ENCODE results near the gene SENP2. TPM values are rescaled to one million over a fixed set of nuclear protein-coding genes. Genes with fewer than 3 reads are reported as not detected.

The SENP2 gene
- polyA plus RNA-seq, 4 donors, result 10.7 to 39.5 (median 12.1) TPM

DNA sequence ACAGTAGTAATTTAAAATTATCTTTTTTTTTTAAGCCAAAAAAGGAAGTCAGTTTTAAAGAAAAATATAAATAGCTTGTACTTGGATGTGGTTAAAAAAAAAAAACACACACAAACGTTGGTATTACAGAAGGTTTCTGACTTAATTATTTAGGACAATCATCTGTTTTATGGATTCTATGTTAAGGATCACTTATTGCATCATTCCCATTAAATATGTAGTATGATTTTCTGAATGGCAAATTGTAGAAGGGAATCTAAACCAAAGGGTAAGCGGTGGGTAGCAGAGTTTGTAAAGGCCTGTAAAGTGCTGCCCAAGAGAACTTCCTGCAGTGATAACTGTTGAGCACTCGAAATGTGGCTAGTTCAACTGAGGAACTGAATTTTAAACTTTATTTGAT is 8.0 kb downstream of the SENP2 start:
- peaks cover 0 to 44% (median 5%) of the 10 kb centered on the region in 3 donors for H3K36me3 ChIP-seq (ENCODE audit: control insufficient read depth in 3 of 3, insufficient read depth in 2 of 3, low read depth in 1 of 3, low read length in 3 of 3)
- WGBS, 3 donors, result 64 to 73% (median 69%) methylated on average over 3 of the region's 3 CpGs
- no peak overlapping the region for H3K27ac ChIP-seq (ENCODE audit: low read depth in 1 of 3, low read length in 2 of 3)

DNA sequence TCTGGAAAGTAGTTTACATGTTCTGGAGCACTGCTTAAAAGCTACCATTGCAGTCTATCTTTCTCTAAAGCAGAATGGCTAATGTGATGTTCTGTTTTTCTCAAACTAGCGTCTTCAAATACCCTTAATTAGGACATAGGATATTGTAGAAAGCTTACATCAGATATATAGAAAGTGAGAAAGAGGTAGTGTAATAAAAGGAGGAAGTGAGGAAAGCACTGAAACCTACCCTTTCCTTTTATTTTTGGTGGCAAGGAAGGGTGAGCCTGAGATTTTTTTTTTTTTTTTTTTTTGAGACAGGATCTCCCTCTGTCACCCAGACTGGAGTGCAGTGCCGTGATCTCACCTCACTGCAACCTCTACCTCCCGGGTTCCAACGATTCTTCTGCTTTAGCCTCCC is 9.4 kb downstream of the SENP2 start:
- Histone ChIP-seq H3K36me3 (ENCODE audit: control insufficient read depth in 3 of 3, insufficient read depth in 2 of 3, low read depth in 1 of 3, low read length in 3 of 3) (peaks cover 0 to 36% (median 5%) of the 10 kb centered on the region in 3 donors), H3K4me1 (ENCODE audit: control insufficient read depth in 3 of 3, insufficient read depth in 2 of 3, low read depth in 1 of 3, low read length in 2 of 3) (no peaks in the 10 kb centered on the region), H3K27ac (ENCODE audit: low read depth in 1 of 3, low read length in 2 of 3) (no peak overlapping the region), H3K4me3 (ENCODE audit: low read depth in 1 of 3, low read length in 3 of 3) (no peak overlapping the region), H3K9me3 (ENCODE audit: control insufficient read depth in 2 of 2, insufficient read depth in 1 of 2, low read depth in 1 of 2, low read length in 1 of 2) (no peaks in the 10 kb centered on the region), H3K27me3 (ENCODE audit: control insufficient read depth in 3 of 3, insufficient read depth in 3 of 3, low read length in 3 of 3) (no peaks in the 10 kb centered on the region)
- FAIRE-seq, result no peak
- WGBS, 3 donors, result 83 to 92% (median 84%) methylated on average over 3 to 4 of the region's 4 CpGs
- no peak for DNase-seq

More for the DNA sequence above, 8.0 kb downstream of the SENP2 start:
- FAIRE-seq, result no peak
- no peaks in the 10 kb centered on the region for H3K4me1 ChIP-seq (ENCODE audit: control insufficient read depth in 3 of 3, insufficient read depth in 2 of 3, low read depth in 1 of 3, low read length in 2 of 3)
- no peak overlapping the region for H3K4me3 ChIP-seq (ENCODE audit: low read depth in 1 of 3, low read length in 3 of 3)
- no peaks in the 10 kb centered on the region for H3K27me3 ChIP-seq (ENCODE audit: control insufficient read depth in 3 of 3, insufficient read depth in 3 of 3, low read length in 3 of 3)
- H3K9me3 ChIP-seq (ENCODE audit: control insufficient read depth in 2 of 2, insufficient read depth in 1 of 2, low read depth in 1 of 2, low read length in 1 of 2), result no peaks in the 10 kb centered on the region
- no peak for DNase-seq

DNA sequence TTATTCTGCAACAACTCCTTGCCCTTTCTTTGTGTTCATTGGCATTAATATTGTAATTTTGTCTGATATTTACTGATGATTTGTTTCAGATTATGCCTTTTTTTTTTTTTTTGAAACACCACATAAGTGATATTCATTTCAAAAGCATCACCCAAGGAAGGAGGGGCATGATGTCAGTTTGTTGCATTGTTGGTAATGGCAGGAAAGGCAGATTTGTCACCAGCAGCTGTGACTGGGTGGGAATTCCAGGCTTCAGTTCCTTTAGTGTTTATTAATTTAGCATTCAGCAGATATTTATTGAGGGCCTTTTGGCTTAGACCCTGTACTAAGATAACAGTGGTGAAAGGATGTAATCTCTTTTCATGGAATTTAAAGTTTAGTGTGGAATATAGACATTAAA is 19.5 kb downstream of the SENP2 start:
- Histone ChIP-seq H3K4me1 (ENCODE audit: control insufficient read depth in 3 of 3, insufficient read depth in 2 of 3, low read depth in 1 of 3, low read length in 2 of 3) (no peaks in the 10 kb centered on the region), H3K9me3 (ENCODE audit: control insufficient read depth in 2 of 2, insufficient read depth in 1 of 2, low read depth in 1 of 2, low read length in 1 of 2) (no peaks in the 10 kb centered on the region), H3K27ac (ENCODE audit: low read depth in 1 of 3, low read length in 2 of 3) (no peak overlapping the region), H3K27me3 (ENCODE audit: control insufficient read depth in 3 of 3, insufficient read depth in 3 of 3, low read length in 3 of 3) (no peaks in the 10 kb centered on the region), H3K36me3 (ENCODE audit: control insufficient read depth in 3 of 3, insufficient read depth in 2 of 3, low read depth in 1 of 3, low read length in 3 of 3) (peaks cover 11 to 42% (median 23%) of the 10 kb centered on the region in 3 donors), H3K4me3 (ENCODE audit: low read depth in 1 of 3, low read length in 3 of 3) (no peak overlapping the region)
- FAIRE-seq, result no peak
- DNase-seq, result no peak

DNA sequence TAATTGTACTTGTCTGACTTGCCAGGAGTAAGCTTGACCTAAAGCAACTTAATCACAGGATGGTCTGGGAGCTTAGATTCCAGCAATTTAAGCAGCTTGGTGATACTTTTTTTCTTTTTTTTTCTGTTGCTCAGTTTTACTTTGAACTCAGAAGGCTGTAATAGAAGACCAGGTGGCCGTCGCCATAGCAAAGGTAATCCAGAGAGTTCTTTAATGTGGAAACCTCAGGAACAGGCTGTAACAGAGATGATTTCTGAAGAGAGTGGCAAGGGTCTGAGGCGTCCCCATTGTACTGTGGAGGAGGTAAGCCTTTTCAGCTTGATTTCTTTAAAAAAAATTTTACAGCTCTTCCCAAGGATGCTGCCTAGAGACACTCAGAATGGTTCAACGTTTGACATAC is 20.1 kb downstream of the SENP2 start:
- DNase-seq (no peak), FAIRE-seq (no peak)
- H3K4me1 ChIP-seq (ENCODE audit: control insufficient read depth in 3 of 3, insufficient read depth in 2 of 3, low read depth in 1 of 3, low read length in 2 of 3), result no peaks in the 10 kb centered on the region
- peaks cover 12 to 44% (median 21%) of the 10 kb centered on the region in 3 donors for H3K36me3 ChIP-seq (ENCODE audit: control insufficient read depth in 3 of 3, insufficient read depth in 2 of 3, low read depth in 1 of 3, low read length in 3 of 3)
- no peaks in the 10 kb centered on the region for H3K27me3 ChIP-seq (ENCODE audit: control insufficient read depth in 3 of 3, insufficient read depth in 3 of 3, low read length in 3 of 3)
- no peak overlapping the region for H3K27ac ChIP-seq (ENCODE audit: low read depth in 1 of 3, low read length in 2 of 3)
- H3K9me3 ChIP-seq (ENCODE audit: control insufficient read depth in 2 of 2, insufficient read depth in 1 of 2, low read depth in 1 of 2, low read length in 1 of 2), result no peaks in the 10 kb centered on the region
- no peak overlapping the region for H3K4me3 ChIP-seq (ENCODE audit: low read depth in 1 of 3, low read length in 3 of 3)
- 81 to 84% (median 82%) methylated on average over 4 of the region's 4 CpGs for WGBS, 3 donors

DNA sequence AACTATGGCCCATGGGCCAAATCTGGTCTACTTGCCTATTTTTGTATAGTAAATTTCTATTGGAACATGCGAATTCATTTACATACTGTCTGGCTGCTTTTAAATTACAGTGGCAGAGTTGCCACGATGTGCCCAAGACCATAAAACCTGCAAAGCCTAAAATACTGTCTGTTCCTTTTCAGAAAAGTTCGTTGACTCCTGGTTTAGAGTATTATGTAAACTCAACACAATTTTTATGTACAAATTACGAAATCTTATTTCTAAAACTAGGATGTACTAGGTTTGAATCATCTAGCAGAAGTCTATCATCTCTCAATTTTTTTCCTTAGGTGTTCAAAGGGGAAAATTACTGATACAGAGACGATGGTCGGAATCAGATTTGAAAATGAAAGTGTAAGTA is 26.9 kb downstream of the SENP2 start:
- Histone ChIP-seq H3K27me3 (ENCODE audit: control insufficient read depth in 3 of 3, insufficient read depth in 3 of 3, low read length in 3 of 3) (no peaks in the 10 kb centered on the region), H3K27ac (ENCODE audit: low read depth in 1 of 3, low read length in 2 of 3) (no peak overlapping the region), H3K4me1 (ENCODE audit: control insufficient read depth in 3 of 3, insufficient read depth in 2 of 3, low read depth in 1 of 3, low read length in 2 of 3) (no peaks in the 10 kb centered on the region), H3K4me3 (ENCODE audit: low read depth in 1 of 3, low read length in 3 of 3) (no peak overlapping the region), H3K9me3 (ENCODE audit: control insufficient read depth in 2 of 2, insufficient read depth in 1 of 2, low read depth in 1 of 2, low read length in 1 of 2) (no peaks in the 10 kb centered on the region), H3K36me3 (ENCODE audit: control insufficient read depth in 3 of 3, insufficient read depth in 2 of 3, low read depth in 1 of 3, low read length in 3 of 3) (peaks cover 16 to 41% (median 19%) of the 10 kb centered on the region in 3 donors)
- no peak for DNase-seq
- no peak for FAIRE-seq
- WGBS, 3 donors, result 51 to 72% (median 55%) methylated on average over 6 of the region's 6 CpGs

DNA sequence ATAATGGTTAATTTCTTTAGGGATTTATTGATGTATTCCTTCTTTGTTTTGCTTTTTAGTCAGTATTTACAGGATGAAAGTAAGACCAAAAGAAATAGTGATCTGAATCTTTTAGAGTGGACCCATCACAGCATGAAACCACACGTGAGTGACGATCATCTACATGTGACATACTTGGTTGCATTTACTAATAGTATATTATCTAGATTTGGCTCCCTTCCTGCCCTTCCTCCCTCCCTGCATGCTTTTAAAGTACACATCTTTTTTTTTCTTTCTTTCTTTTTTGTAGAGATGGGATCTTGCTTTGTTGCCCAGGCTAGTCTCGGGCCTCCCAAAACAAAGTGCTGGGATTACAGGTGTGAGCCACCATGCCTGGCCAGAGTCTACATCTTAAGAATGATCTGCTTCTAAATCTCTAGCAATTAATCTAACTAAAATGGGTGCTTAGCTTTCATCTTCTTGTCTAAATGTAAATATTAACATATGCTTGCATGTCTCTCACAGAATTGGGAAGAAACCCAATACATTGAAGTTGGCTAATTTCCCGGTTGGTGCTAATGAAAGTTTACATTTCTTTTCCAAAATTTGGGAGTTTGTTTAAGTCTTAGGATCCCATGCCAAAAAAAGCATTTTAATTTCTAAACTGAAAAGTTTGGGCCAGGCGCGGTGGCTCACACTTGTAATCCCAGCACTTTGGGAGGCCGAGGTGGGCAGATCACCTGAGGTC is 38.0 kb downstream of the SENP2 start:
- Histone ChIP-seq H3K4me3 (ENCODE audit: low read depth in 1 of 3, low read length in 3 of 3) (no peak overlapping the region), H3K9me3 (ENCODE audit: control insufficient read depth in 2 of 2, insufficient read depth in 1 of 2, low read depth in 1 of 2, low read length in 1 of 2) (no peaks in the 10 kb centered on the region), H3K27me3 (ENCODE audit: control insufficient read depth in 3 of 3, insufficient read depth in 3 of 3, low read length in 3 of 3) (no peaks in the 10 kb centered on the region), H3K36me3 (ENCODE audit: control insufficient read depth in 3 of 3, insufficient read depth in 2 of 3, low read depth in 1 of 3, low read length in 3 of 3) (peaks cover 0 to 49% (median 9%) of the 10 kb centered on the region in 3 donors), H3K27ac (ENCODE audit: low read depth in 1 of 3, low read length in 2 of 3) (no peak overlapping the region), H3K4me1 (ENCODE audit: control insufficient read depth in 3 of 3, insufficient read depth in 2 of 3, low read depth in 1 of 3, low read length in 2 of 3) (no peaks in the 10 kb centered on the region)
- DNase-seq (no peak), FAIRE-seq (no peak)
- WGBS, 3 donors, result 79 to 96% (median 91%) methylated on average over 7 of the region's 7 CpGs

DNA sequence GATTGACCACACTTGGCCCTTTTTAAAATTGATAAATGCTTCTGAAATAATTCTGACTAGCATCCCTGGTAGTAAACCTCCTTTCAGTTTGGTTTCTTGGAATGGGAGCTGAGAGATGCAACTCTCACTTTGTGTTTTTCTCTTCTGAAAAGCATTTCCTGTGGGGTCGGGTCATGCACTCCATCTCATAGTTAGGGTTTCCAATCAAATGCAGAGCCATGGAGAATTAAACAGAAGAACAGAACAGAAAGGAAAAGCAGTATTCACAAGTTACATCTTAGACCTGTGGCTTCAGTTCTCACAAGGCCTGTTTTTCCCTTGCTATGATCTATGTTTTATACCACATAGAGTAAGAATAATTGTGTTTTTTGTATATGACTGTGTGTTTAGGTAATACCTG is 39.7 kb downstream of the SENP2 start:
- WGBS, 3 donors, result 64 to 83% (median 74%) methylated on average over 1 of the region's 1 CpG
- FAIRE-seq, result no peak
- peaks cover 0 to 40% (median 9%) of the 10 kb centered on the region in 3 donors for H3K36me3 ChIP-seq (ENCODE audit: control insufficient read depth in 3 of 3, insufficient read depth in 2 of 3, low read depth in 1 of 3, low read length in 3 of 3)

DNA sequence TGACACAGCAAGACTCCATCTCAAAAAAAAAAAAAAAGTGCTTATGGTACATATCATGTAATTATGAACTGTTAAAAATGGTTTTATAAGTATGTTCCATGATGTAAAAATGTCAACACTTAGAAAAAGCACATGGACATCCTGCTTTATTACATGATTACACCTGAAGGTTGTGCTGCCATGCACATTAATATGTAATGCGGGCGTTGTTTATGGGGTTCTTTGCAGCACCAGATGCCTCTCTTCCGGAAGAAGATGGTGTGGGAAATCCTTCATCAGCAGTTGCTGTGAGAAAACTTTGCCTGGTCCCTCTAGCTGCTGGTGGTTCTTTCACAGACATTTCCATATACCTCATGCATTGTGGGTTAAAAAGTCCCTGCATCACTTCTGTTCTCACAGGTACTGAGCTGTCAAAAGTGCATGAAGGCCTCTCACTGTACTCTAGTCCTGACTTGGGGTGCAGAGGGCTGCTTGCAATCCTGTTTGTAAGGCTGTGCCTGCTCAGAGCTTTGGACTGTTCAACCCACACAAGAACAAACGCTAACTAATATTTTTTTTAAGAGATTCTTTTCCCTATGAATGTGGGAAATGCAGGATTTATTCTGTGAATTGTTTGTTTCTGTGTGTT is 43.6 kb downstream of the SENP2 start:
- Histone ChIP-seq H3K4me1 (ENCODE audit: control insufficient read depth in 3 of 3, insufficient read depth in 2 of 3, low read depth in 1 of 3, low read length in 2 of 3) (peaks cover 0 to 14% (median 0%) of the 10 kb centered on the region in 3 donors), H3K9me3 (ENCODE audit: control insufficient read depth in 2 of 2, insufficient read depth in 1 of 2, low read depth in 1 of 2, low read length in 1 of 2) (no peaks in the 10 kb centered on the region), H3K27ac (ENCODE audit: low read depth in 1 of 3, low read length in 2 of 3) (peak overlapping the region in 2 of 3 donors; percentile 46 to 56), H3K36me3 (ENCODE audit: control insufficient read depth in 3 of 3, insufficient read depth in 2 of 3, low read depth in 1 of 3, low read length in 3 of 3) (peaks cover 0 to 20% (median 4%) of the 10 kb centered on the region in 3 donors), H3K27me3 (ENCODE audit: control insufficient read depth in 3 of 3, insufficient read depth in 3 of 3, low read length in 3 of 3) (no peaks in the 10 kb centered on the region), H3K4me3 (ENCODE audit: low read depth in 1 of 3, low read length in 3 of 3) (no peak overlapping the region)
- no peak for FAIRE-seq
- WGBS, 3 donors, result 64 to 70% (median 68%) methylated on average over 4 of the region's 4 CpGs
- DNase-seq, result peak in 1 of 2 donors; percentile 8

More for the DNA sequence above, 39.7 kb downstream of the SENP2 start:
- Histone ChIP-seq H3K4me1 (ENCODE audit: control insufficient read depth in 3 of 3, insufficient read depth in 2 of 3, low read depth in 1 of 3, low read length in 2 of 3) (peaks cover 0 to 14% (median 0%) of the 10 kb centered on the region in 3 donors), H3K9me3 (ENCODE audit: control insufficient read depth in 2 of 2, insufficient read depth in 1 of 2, low read depth in 1 of 2, low read length in 1 of 2) (no peaks in the 10 kb centered on the region), H3K4me3 (ENCODE audit: low read depth in 1 of 3, low read length in 3 of 3) (no peak overlapping the region), H3K27ac (ENCODE audit: low read depth in 1 of 3, low read length in 2 of 3) (no peak overlapping the region), H3K27me3 (ENCODE audit: control insufficient read depth in 3 of 3, insufficient read depth in 3 of 3, low read length in 3 of 3) (no peaks in the 10 kb centered on the region)
- no peak for DNase-seq

Measured in small intestine (tissue), 7 donors.